K562 (cell line): ENCODE results near the gene MT1M.

Experiments used
- ETV6 ChIP-seq, 3 experiments: fragments of 150-350 bp in 1 of 3; sonication (generic) in 1 of 3; formaldehyde crosslinking in 1 of 3; IDR thresholded peaks; 2 replicates each; pipeline versions ENCODE4 v1.6.1 to v1.8.0; 2014 to 2022; ENCODE audit warnings: borderline replicate concordance in 2 of 3, low read depth in 2 of 3, antibody characterized with exemption in 1 of 3, low read length in 1 of 3, mild to moderate bottlenecking in 1 of 3, missing genetic modification reagents in 1 of 3
- KDM1A ChIP-seq, 2 experiments: fragments of 450-650 bp; IDR thresholded peaks; 2 replicates each; pipeline ENCODE4 v1.6.1; 2016; ENCODE audit warnings: mild to moderate bottlenecking in 2 of 2
- MAZ ChIP-seq, 2 experiments: fragments of 450-650 bp in 1 of 2; sonication (generic) in 1 of 2; formaldehyde crosslinking; IDR thresholded peaks in 1 of 2; conservative IDR thresholded peaks in 1 of 2; 2 replicates each; pipeline versions ENCODE4 v1.4.0 to v1.5.0; 2020; ENCODE audit warnings: mild to moderate bottlenecking in 1 of 2, missing genetic modification reagents in 1 of 2
- TEAD2 ChIP-seq: fragments of 450-650 bp; IDR thresholded peaks from 2 replicates; pipeline ENCODE4 v1.6.1; 2016; ENCODE audit warnings: missing genetic modification characterization, control low read depth, missing compliant biosample characterization
- TRIM24 ChIP-seq, 2 experiments: fragments of 450-650 bp; IDR thresholded peaks; 2 replicates each; pipeline ENCODE4 v1.6.1; 2016
- ZNF668 ChIP-seq: fragments of 250-450 bp; sonication (Bioruptor Pico); IDR thresholded peaks from 2 replicates; pipeline ENCODE4 v1.8.0; 2022; ENCODE audit warnings: mild to moderate bottlenecking, inconsistent platforms
- TF ChIP-seq, protein P1 (sequence below), 3 experiments: IDR thresholded peaks in 2 of 3; conservative IDR thresholded peaks in 1 of 3; 2 replicates each; pipeline ENCODE4 v1.5.1; 2011 to 2012; ENCODE audit warnings: low read length in 3 of 3, mild to moderate bottlenecking in 3 of 3, control low read depth in 2 of 3, improper control_type of control experiment in 1 of 3, inconsistent platforms in 1 of 3, low read depth in 1 of 3, mixed read lengths in 1 of 3, moderate library complexity in 1 of 3; ENCODE audit not compliant: insufficient read depth in 2 of 3
- TF ChIP-seq, protein P2 (sequence below): fragments of 250-450 bp; sonication (Bioruptor Pico); IDR thresholded peaks from 2 replicates; pipeline ENCODE4 v1.4.0; 2020; ENCODE audit warnings: mild to moderate bottlenecking, moderate library complexity, borderline replicate concordance

- TF ChIP-seq KDM1A (IDR thresholded peaks at IDR 0.05) (no peak), TEAD2 (no peak), ZNF668 (CRISPR knock-in tag) (no peak), TRIM24 (IDR thresholded peaks at IDR 0.05) (no peak), MAZ (CRISPR knock-in tag; conservative IDR thresholded peaks at IDR 0.05 in 1 of 2, IDR thresholded peaks at IDR 0.05 in 1 of 2) (no peak), ETV6 (IDR thresholded peaks at IDR 0.05; ENCODE audit: borderline replicate concordance in 1 of 2, low read depth in 2 of 2, low read length in 1 of 2) (no peak), ETV6 (CRISPR knock-in tag; IDR thresholded peaks at IDR 0.05; ENCODE audit: borderline replicate concordance) (no peak)
- TF ChIP-seq, protein P1, sequence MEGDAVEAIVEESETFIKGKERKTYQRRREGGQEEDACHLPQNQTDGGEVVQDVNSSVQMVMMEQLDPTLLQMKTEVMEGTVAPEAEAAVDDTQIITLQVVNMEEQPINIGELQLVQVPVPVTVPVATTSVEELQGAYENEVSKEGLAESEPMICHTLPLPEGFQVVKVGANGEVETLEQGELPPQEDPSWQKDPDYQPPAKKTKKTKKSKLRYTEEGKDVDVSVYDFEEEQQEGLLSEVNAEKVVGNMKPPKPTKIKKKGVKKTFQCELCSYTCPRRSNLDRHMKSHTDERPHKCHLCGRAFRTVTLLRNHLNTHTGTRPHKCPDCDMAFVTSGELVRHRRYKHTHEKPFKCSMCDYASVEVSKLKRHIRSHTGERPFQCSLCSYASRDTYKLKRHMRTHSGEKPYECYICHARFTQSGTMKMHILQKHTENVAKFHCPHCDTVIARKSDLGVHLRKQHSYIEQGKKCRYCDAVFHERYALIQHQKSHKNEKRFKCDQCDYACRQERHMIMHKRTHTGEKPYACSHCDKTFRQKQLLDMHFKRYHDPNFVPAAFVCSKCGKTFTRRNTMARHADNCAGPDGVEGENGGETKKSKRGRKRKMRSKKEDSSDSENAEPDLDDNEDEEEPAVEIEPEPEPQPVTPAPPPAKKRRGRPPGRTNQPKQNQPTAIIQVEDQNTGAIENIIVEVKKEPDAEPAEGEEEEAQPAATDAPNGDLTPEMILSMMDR (IDR thresholded peaks at IDR 0.05 in 2 of 3, conservative IDR thresholded peaks at IDR 0.05 in 1 of 3; ENCODE audit: insufficient read depth in 2 of 3, low read depth in 1 of 3, low read length in 3 of 3), result no peak
- TF ChIP-seq, protein P2, sequence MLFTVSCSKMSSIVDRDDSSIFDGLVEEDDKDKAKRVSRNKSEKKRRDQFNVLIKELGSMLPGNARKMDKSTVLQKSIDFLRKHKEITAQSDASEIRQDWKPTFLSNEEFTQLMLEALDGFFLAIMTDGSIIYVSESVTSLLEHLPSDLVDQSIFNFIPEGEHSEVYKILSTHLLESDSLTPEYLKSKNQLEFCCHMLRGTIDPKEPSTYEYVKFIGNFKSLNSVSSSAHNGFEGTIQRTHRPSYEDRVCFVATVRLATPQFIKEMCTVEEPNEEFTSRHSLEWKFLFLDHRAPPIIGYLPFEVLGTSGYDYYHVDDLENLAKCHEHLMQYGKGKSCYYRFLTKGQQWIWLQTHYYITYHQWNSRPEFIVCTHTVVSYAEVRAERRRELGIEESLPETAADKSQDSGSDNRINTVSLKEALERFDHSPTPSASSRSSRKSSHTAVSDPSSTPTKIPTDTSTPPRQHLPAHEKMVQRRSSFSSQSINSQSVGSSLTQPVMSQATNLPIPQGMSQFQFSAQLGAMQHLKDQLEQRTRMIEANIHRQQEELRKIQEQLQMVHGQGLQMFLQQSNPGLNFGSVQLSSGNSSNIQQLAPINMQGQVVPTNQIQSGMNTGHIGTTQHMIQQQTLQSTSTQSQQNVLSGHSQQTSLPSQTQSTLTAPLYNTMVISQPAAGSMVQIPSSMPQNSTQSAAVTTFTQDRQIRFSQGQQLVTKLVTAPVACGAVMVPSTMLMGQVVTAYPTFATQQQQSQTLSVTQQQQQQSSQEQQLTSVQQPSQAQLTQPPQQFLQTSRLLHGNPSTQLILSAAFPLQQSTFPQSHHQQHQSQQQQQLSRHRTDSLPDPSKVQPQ (CRISPR knock-in tag), result no peak
These were observed at the start of gene MT1M for GRCh38 chr16:56632156-56632847.
